Activated naive CD4-positive, alpha-beta T cell treated with Interleukin-2 at 50 U/mL for 16 hours (primary cell): ENCODE measurements around the gene TEX14.
A peak's percentile ranks its signal among the peaks of the same experiment; 100 is the strongest.
"Not testable (repeated sequence)": the region's sequence is repeated elsewhere in the genome, so short reads cannot be mapped to it uniquely, and the experiment has no call there.

Source experiments
- DNase-seq: peaks from one replicate; pipeline ENCODE4 v3.0.0-alpha.2; 2020

Gene TEX14

DNA sequence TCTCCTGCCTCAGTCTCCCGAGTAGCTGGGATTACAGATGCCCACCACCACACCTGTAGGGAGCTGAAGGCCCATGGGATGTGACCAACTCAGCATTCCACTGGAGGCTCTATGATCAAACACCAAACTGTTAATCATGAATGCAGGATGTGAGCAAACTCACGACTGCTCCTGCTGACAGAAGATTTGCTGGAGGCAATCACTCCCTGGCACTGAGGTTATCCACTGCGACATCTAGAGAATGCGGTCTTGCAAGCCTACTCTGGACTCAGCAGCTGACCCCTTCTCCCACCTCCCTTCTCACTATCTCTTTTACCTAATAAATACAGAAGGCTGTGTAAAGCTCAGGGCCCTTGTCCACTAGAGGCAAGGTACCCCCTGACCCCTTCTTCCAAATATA is 4.9 kb downstream of the TEX14 start:
- no peak for DNase-seq

DNA sequence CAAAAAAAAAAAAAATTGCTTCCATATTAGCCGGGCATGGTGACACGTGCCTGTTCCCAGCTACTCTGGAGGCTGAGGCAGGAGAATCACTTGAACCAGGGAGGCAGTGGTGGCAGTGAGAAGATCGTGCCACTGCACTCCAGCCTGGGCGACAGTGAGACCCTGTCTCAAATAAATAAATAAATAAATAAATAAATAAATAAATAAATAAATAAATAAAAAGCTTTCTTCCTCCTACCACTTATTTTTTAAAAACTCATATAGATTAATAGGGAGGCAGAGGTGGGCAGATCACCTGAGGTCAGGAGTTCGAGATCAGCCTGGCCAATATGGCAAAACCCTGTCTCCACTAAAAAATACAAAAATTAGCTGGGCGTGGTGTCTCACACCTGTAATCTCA is 7.4 kb downstream of the TEX14 start:
- not testable (repeated sequence) for DNase-seq

DNA sequence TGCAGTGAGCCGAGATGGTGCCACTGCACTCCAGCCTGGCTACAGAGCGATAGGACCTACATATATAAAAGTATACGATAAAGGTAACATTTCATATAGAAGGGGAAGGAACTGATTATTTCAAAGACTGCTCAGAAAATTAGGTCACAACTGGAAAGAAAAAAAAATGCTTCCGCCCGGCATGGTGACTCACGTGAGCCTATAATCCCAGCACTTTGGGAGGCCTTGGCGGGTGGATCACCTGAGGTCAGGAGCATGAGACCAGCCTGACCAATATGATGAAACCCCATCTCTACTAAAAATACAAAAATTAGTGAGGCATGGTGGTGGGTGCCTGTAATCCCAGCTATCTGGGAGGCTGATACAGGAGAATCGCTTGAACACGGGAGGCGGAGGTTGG is 7.8 kb downstream of the TEX14 start:
- no peak for DNase-seq

DNA sequence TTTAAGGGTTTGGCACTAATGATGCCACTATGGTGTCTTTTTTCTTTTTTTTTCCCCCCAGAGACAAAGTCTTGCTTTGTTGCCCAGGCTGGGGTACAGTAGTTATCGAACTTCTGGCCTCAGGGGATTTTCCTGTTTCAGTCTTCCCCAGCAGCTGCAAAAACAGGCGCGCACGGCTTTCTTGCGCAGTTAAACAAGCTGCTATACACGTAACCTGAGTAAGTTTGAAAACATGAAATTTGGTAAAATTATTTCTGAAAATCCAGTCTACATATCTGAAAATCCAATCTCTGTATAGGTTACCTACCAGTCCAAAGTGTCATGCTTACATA is 11.8 kb downstream of the TEX14 start:
- no peak for DNase-seq

DNA sequence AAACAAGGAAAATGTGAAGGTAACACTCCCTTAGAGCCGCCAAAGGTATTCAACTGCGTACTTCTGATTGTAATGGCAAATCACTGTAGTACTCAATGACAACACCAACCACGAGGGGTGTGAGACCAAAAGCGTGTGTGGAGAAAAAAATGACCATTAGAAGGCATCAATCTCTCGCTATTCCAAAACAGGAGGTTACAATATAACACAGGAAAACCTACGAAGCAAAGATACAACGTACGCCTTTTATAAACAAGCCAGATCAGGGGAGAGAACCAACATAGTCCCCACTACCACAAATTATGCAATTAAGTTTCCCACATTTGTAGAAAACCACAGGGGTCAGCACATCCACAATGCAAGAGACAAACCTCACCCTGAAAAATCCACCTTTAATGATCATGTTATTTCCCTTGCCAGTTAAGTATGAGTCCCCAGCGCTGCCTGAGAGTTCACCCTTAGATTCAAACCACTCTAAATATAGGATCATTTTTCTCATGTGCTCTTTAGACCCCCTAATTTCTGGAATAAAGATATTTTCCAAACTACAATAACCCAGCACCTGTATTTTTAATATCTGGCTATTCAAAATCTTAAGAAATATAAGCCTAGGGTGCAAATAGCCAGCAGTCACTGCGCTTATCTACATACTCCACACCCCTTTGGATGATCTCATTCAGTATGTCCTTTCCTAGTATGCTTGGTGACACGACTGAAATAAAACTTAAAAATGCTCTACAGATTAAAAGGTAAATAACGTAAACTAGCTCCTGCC is 12.4 kb downstream of the TEX14 start:
- DNase-seq = no peak

- not testable (repeated sequence) for DNase-seq
Measured at GRCh38 chr17:58678287-58678686, 13.6 kb downstream of the TEX14 start.

GRCh38 chr17:58677194-58677880 is 14.5 kb downstream of the TEX14 start:
- DNase-seq = no peak

DNA sequence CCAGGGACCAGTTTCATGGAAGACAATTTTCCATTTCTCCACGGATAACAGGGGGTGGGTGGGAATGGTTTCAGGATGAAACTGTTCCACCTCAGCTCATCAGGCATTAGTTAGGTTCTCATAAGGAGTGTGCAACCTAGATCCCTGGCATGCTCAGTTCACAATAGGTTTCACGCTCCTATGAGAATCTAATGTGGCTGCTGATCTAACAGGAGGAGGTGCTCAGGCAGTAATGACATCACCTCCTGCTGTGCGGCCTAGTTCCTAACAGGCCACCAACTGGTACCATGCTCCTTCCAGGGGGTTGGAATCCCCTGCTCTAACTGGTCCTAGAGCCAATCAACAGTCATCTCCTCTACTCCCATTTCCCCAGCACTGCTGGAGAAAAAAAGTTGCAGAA is 19.9 kb downstream of the TEX14 start:
- no peak for DNase-seq

GRCh38 chr17:58669853-58670252 is 22.0 kb downstream of the TEX14 start:
- no peak for DNase-seq

DNA sequence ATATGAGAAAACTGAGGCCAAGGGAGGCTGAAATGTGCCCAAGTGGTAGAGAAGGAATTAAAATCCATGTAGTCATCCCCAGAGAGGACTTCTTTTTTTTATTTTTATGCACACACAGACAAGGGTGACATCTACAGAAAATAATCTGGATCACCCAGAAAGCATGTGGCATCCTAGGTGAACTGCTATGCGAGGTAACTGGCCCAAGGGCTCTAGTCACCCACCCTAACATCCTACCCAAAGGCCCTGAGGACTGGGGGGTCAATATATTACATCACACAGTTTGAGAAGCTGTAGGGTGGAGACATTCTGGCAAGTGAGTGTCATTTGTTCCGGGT is 23.3 kb downstream of the TEX14 start:
- DNase-seq = no peak

DNA sequence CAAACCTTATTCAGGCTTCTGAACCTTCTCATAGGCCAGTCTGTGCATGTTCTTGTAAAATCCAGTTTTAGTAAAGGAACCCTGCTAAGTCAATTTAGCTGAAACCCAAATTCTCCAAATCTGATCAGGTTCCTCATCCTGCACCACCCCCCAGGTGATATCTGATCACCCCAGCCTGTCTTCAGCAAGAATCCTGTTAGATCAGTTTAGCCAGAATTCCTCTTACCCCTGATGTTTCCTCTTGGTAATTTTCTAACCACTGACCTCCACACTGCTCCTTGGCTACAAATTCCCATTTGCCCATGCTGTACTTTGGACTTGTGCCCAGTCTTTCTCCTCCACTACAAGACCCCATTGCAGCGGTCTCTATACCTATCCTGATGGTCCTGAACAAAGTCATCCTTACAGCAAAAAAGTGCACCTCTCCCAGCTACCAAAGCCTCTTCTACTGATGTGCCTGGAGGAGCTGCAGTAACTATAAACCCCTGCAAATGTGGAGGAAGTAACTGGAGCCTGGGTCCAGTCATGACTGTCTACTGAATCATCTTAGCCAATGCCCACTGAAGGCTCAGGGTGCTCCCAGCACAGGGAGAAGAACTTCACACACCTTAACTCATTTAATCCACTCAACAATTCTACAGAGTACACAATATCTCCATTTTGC is 23.8 kb downstream of the TEX14 start:
- DNase-seq = no peak

- peak; percentile 33 for DNase-seq
Measured at GRCh38 chr17:58666858-58667267, 25.0 kb downstream of the TEX14 start.

DNA sequence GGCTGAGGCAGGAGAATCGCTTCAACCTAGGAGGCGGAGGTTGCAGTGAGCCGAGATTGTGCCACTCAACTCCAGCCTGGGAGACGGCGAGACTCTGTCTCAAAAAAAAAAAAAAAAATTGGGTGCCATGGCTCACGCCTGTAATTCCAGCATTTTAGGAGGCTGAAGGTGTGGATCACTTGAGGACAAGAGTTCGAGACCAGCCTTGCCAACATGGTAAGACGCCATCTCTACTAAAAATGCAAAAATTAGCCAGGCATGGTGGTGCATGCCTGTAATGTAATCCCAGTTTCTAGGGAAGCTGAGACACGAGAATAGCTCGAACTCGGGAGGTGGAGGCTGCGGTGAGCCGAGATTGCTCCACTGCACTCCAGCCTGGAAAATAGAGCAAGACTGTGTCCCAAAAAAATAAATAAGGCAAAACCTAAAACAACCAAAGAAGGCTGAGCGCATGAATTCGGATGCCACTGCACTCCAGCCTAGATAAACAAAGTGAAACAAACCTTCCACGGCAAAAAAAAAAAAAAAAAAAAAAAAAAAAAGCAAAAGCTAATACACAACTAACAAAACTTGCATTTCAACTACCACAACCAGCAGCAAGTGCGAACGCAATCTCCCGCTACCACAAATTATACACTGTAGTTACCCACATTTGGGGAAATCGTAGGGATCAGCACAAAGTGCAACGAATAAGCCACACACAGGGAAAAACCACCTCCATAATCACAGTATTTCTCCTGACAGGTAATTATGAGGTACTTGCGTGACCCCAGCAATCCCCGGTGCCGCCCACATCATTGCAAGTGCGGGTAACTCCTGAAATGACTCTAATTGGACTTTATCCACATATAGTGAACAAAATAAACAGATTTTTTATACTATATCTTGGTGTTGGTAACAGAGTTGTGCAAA is 25.6 kb downstream of the TEX14 start:
- DNase-seq = no peak

DNA sequence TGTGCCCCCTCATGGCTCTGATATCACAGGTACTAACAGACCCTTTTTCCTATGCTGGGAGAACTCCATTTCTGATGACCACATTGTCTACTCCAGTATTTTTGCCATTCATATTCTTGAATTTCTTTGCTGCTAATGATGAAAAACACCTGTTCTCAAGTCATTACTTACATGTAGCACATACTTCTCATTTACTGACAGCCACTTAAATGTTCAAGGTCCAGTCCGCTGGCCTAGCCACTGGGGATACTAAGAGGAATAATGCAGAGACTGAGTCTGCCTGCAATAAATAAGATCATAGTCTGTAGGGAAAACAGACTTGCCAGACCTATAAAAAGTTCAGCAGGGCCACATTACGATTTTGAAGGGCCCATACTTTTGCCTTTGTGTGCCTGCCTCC is 27.5 kb downstream of the TEX14 start:
- DNase-seq = no peak

DNA sequence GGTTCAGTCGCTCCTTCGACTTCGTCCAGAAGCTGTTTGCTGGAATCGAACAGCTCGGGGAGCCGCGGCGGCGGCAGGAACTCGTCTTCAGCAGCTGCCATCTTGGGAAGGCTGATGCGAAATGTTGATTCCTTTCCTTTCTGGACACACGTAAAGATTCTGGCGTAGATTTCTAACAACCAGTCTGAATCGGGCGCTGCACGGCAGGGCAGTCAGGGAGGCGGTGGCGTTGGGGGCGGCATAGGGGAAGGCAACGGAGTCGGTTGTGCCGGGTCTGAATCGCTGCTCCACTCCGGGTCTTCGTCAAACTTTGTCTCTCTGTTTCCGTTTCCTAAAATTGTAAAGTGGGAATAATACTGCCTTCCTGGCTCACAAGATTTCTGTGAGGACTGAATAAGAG is 30.3 kb downstream of the TEX14 start:
- no peak for DNase-seq

DNA sequence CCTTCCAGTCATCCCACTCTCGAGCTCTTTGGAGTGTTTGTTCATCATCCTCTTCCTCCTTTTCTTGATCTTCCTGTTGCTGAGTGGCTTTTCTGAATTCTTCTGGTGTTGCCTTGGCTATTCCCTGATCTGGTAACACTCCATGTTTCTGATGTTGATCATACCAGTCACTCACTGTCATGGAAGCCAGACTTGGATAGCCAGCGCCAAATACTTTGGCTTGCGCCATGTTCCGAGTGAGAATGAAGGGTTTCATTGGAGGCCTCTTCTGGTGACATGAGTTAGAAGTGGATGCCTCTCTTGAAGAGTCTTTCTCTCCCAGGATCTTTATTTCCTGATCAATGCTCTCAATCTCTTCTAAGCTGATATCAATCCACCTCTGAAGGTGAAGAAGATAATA is 31.2 kb downstream of the TEX14 start:
- no peak for DNase-seq

- DNase-seq = peak; percentile 4
Measured at GRCh38 chr17:58659714-58660084, 32.1 kb downstream of the TEX14 start.

DNA sequence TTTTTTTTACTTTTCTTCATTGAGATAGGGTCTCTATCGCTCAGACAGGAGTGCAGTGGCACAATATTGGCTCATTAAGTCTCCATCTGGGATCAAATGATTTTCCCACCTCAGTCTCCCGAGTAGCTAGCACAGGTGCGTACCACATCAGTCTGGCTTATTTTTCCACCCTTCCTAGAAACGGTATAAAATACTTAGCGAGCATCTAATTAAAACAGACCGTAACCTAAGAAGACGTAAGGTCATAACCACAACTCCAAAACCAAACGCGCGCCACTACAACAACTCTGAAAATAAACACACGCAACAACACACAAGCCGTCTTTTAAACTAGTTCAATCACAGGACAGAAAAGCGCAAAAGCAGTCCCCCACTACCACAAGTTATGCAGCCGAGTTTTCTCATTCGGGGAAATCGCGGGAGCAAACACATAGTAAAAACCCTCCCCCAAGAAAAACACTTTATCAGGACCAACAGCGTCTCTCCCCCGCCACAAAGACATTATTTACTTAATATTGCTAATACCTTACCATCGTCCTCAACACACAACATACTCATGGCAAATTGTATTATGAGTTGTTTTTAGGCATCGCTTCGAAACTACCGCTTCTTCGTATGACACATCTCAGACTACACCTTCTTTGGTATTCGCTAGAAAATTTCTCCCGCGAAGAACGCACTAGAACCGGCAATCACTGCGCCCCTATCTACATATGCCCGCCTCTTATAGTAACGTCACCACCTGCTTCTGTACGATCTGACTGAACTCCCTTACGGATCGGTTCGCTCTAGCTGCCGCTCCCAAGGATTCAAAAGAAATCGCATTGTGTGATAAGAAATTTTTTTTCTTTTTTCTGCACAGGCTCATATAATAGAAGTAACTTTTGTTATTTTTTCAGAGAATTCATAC is 32.8 kb downstream of the TEX14 start:
- peak; percentile 73 for DNase-seq

DNA sequence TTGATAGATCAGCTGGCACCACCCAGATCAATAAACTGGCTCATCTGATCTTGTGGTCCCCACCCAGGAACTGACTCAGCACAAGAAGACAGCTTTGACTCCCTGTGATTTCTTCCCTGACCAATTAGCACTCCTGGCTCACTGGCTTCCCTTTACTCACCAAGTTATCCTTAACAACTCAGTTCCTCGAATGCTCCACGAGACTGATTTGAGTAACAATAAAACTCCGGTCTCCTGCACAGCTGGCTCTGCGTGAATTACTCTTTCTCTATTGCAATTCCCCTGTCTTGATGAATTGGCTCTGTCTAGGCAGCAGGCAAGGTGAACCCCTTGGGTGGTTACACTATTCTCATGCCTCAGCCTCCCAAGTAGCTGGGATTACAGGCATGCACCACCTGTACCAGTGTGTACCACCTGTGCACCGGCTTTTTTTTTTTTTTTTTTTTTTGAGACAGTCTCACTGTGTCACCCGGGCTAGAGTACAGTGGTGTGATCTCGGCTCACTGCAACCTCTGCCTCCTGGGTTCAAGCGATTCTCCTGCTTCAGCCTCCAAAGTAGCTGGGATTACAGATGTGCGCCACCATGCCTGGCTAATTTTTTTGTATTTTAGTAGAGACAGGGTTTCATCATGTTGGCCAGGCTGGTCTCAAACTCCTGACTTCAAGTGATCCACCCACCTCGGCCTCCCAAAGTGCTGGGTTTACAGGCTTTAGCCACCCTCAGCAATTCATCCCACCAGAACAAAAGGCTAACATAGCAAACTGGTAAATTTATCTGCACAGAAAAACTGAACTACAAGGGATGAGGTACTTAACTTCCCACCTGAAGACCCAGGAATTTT is 33.7 kb downstream of the TEX14 start:
- DNase-seq = peak; percentile 8

DNA sequence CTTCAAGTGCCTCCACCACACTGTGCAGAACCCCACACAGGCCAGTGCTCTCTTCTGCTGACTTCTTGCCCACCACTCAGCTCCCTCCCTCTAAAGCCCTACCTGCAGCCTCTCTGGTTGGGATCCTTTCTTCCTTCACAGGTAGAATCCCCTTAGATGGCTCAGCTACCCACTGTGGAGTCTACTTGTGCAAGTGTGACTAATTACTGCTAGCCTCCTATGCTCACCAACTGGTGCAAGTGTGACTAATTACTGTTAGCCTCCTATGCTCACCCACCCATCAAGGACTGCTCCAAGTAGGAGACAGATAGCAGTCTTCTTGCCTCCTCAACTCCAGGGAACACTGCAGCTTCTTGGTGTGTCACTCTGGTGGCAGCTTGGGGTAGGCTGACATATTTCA is 43.6 kb downstream of the TEX14 start:
- no peak for DNase-seq

DNA sequence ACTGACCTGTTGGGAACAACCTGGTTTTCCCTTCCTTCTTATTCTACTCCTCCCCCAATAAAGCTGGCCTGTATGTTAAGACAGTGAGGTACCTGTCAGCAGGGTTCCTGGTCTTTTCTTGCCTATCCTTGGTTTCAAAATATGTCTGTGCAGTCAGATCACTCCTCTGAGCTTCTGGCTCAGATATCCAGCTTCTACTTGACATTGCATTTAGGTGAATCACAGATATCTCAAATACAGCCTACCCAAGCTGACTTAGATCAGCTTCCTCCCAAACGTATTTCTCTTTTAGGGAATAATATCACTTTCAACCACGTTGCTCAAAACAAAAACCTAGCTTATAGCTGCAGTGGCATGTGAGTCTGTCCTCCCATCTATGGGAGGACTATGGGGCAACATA is 48.7 kb downstream of the TEX14 start:
- DNase-seq = no peak
